GM23338 (cell line): Measurements from ENCODE around the gene AMOTL1.

ENCODE experiments used
- CREB1 ChIP-seq: fragments of 250-450 bp; sonication (Bioruptor Pico); IDR thresholded peaks from 2 replicates; pipeline ENCODE4 v1.5.0; 2020; ENCODE audit warnings: low read depth, mild to moderate bottlenecking, moderate library complexity
- EZH2 ChIP-seq: fragments of 200-600 bp; sonication (generic); IDR thresholded peaks from one replicate; pipeline ENCODE4 v1.8.0; 2017; ENCODE audit warnings: antibody characterized with exemption, mild to moderate bottlenecking, low read depth; ENCODE audit not compliant: unreplicated experiment
- EZH2phosphoT487 ChIP-seq: fragments of 200-600 bp; sonication (generic); IDR thresholded peaks from one replicate; pipeline ENCODE4 v1.8.1; 2018; ENCODE audit warnings: antibody characterized with exemption; ENCODE audit not compliant: unreplicated experiment
- JUNB ChIP-seq: IDR thresholded peaks from one replicate; pipeline ENCODE4 v1.6.1; 2016; ENCODE audit warnings: antibody characterized with exemption; ENCODE audit not compliant: unreplicated experiment
- NANOG ChIP-seq: IDR thresholded peaks from 2 replicates; pipeline ENCODE4 v1.6.1; 2016; ENCODE audit warnings: antibody characterized with exemption, borderline replicate concordance
- POLR2AphosphoS5 ChIP-seq: IDR thresholded peaks from 2 replicates; pipeline ENCODE4 v1.6.1; 2016; ENCODE audit warnings: antibody characterized with exemption, low read depth
- STAT1 ChIP-seq: IDR thresholded peaks from one replicate; pipeline ENCODE4 v1.6.1; 2016; ENCODE audit warnings: antibody characterized with exemption; ENCODE audit not compliant: unreplicated experiment
- ZNF114 ChIP-seq: fragments of 250-450 bp; sonication (Bioruptor Pico); IDR thresholded peaks from 2 replicates; pipeline ENCODE4 v1.5.0; 2020; ENCODE audit warnings: mild to moderate bottlenecking, moderate library complexity
- ZNF331 ChIP-seq: fragments of 250-450 bp; sonication (Bioruptor Pico); IDR thresholded peaks from 2 replicates; pipeline ENCODE4 v1.5.0; 2020; ENCODE audit warnings: low read depth, mild to moderate bottlenecking, moderate library complexity
- TF ChIP-seq, protein P1 (sequence below), 2 experiments: fragments of 200-600 bp in 1 of 2; sonication (generic) in 1 of 2; conservative IDR thresholded peaks; 2 replicates each; pipeline versions ENCODE4 v1.5.1 to v1.6.1; 2016 to 2017; ENCODE audit warnings: antibody characterized with exemption in 2 of 2, low read depth in 2 of 2, mild to moderate bottlenecking in 2 of 2, moderate library complexity in 1 of 2
- TF ChIP-seq, protein P2 (sequence below): IDR thresholded peaks from one replicate; pipeline ENCODE4 v1.6.1; 2018; ENCODE audit warnings: antibody characterized with exemption; ENCODE audit not compliant: unreplicated experiment
- TF ChIP-seq, protein P3 (sequence below): fragments of 250-450 bp; sonication (Bioruptor Pico); IDR thresholded peaks from 2 replicates; pipeline ENCODE4 v1.5.0; 2020; ENCODE audit warnings: mild to moderate bottlenecking, moderate library complexity
- TF ChIP-seq, protein P4 (sequence below): IDR thresholded peaks from 2 replicates; pipeline ENCODE4 v1.6.1; 2016; ENCODE audit warnings: antibody characterized with exemption

DNA sequence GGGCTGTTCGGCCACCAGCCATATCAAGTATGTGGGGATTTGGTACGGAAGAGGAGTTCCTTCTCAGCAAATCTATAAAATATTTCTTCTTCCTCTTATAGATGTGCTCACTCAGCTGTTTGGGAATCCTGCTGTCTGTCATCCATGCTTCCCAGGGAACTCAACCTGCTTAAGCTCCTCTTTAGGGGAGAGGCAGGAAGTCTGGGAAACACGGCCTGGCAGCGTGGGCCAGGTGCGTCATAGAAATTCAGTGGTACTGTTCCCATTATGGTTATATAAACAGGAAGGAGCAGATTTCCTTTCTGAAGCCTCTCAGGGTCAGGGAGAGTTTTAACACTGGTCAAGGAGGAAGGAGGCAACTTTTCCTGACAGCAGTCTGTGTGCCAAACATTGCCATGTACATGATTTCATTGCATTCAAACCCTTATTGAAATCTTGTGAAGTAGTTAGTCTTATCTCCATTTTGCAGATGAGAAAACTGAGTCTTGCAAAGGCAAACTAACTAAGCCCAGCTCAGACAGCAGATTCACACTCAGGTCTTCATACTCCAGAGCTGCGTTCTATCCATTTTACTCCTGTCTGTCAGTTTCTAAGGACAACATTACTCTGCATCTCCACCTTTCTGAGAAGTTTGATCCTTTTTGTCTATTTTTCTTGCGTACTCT lies 35.4 kb upstream of the AMOTL1 start:
- TF ChIP-seq, protein P1, sequence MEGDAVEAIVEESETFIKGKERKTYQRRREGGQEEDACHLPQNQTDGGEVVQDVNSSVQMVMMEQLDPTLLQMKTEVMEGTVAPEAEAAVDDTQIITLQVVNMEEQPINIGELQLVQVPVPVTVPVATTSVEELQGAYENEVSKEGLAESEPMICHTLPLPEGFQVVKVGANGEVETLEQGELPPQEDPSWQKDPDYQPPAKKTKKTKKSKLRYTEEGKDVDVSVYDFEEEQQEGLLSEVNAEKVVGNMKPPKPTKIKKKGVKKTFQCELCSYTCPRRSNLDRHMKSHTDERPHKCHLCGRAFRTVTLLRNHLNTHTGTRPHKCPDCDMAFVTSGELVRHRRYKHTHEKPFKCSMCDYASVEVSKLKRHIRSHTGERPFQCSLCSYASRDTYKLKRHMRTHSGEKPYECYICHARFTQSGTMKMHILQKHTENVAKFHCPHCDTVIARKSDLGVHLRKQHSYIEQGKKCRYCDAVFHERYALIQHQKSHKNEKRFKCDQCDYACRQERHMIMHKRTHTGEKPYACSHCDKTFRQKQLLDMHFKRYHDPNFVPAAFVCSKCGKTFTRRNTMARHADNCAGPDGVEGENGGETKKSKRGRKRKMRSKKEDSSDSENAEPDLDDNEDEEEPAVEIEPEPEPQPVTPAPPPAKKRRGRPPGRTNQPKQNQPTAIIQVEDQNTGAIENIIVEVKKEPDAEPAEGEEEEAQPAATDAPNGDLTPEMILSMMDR (conservative IDR thresholded peaks at IDR 0.05; ENCODE audit: low read depth in 2 of 2), result no peak
- TF ChIP-seq POLR2AphosphoS5, result no peak
- no peak for TF ChIP-seq JUNB
- TF ChIP-seq EZH2, result no peak
- TF ChIP-seq, protein P2, sequence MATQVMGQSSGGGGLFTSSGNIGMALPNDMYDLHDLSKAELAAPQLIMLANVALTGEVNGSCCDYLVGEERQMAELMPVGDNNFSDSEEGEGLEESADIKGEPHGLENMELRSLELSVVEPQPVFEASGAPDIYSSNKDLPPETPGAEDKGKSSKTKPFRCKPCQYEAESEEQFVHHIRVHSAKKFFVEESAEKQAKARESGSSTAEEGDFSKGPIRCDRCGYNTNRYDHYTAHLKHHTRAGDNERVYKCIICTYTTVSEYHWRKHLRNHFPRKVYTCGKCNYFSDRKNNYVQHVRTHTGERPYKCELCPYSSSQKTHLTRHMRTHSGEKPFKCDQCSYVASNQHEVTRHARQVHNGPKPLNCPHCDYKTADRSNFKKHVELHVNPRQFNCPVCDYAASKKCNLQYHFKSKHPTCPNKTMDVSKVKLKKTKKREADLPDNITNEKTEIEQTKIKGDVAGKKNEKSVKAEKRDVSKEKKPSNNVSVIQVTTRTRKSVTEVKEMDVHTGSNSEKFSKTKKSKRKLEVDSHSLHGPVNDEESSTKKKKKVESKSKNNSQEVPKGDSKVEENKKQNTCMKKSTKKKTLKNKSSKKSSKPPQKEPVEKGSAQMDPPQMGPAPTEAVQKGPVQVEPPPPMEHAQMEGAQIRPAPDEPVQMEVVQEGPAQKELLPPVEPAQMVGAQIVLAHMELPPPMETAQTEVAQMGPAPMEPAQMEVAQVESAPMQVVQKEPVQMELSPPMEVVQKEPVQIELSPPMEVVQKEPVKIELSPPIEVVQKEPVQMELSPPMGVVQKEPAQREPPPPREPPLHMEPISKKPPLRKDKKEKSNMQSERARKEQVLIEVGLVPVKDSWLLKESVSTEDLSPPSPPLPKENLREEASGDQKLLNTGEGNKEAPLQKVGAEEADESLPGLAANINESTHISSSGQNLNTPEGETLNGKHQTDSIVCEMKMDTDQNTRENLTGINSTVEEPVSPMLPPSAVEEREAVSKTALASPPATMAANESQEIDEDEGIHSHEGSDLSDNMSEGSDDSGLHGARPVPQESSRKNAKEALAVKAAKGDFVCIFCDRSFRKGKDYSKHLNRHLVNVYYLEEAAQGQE, result no peak
- no peak for TF ChIP-seq EZH2phosphoT487
- no peak for TF ChIP-seq NANOG
- TF ChIP-seq, protein P3, sequence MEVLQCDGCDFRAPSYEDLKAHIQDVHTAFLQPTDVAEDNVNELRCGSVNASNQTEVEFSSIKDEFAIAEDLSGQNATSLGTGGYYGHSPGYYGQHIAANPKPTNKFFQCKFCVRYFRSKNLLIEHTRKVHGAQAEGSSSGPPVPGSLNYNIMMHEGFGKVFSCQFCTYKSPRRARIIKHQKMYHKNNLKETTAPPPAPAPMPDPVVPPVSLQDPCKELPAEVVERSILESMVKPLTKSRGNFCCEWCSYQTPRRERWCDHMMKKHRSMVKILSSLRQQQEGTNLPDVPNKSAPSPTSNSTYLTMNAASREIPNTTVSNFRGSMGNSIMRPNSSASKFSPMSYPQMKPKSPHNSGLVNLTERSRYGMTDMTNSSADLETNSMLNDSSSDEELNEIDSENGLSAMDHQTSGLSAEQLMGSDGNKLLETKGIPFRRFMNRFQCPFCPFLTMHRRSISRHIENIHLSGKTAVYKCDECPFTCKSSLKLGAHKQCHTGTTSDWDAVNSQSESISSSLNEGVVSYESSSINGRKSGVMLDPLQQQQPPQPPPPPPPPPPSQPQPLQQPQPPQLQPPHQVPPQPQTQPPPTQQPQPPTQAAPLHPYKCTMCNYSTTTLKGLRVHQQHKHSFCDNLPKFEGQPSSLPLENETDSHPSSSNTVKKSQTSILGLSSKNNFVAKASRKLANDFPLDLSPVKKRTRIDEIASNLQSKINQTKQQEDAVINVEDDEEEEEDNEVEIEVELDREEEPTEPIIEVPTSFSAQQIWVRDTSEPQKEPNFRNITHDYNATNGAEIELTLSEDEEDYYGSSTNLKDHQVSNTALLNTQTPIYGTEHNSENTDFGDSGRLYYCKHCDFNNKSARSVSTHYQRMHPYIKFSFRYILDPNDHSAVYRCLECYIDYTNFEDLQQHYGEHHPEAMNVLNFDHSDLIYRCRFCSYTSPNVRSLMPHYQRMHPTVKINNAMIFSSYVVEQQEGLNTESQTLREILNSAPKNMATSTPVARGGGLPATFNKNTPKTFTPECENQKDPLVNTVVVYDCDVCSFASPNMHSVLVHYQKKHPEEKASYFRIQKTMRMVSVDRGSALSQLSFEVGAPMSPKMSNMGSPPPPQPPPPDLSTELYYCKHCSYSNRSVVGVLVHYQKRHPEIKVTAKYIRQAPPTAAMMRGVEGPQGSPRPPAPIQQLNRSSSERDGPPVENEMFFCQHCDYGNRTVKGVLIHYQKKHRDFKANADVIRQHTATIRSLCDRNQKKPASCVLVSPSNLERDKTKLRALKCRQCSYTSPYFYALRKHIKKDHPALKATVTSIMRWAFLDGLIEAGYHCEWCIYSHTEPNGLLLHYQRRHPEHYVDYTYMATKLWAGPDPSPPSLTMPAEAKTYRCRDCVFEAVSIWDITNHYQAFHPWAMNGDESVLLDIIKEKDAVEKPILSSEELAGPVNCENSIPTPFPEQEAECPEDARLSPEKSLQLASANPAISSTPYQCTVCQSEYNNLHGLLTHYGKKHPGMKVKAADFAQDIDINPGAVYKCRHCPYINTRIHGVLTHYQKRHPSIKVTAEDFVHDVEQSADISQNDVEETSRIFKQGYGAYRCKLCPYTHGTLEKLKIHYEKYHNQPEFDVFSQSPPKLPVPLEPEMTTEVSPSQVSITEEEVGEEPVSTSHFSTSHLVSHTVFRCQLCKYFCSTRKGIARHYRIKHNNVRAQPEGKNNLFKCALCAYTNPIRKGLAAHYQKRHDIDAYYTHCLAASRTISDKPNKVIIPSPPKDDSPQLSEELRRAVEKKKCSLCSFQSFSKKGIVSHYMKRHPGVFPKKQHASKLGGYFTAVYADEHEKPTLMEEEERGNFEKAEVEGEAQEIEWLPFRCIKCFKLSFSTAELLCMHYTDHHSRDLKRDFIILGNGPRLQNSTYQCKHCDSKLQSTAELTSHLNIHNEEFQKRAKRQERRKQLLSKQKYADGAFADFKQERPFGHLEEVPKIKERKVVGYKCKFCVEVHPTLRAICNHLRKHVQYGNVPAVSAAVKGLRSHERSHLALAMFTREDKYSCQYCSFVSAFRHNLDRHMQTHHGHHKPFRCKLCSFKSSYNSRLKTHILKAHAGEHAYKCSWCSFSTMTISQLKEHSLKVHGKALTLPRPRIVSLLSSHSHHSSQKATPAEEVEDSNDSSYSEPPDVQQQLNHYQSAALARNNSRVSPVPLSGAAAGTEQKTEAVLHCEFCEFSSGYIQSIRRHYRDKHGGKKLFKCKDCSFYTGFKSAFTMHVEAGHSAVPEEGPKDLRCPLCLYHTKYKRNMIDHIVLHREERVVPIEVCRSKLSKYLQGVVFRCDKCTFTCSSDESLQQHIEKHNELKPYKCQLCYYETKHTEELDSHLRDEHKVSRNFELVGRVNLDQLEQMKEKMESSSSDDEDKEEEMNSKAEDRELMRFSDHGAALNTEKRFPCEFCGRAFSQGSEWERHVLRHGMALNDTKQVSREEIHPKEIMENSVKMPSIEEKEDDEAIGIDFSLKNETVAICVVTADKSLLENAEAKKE (CRISPR knock-in tag), result no peak
- TF ChIP-seq, protein P4, sequence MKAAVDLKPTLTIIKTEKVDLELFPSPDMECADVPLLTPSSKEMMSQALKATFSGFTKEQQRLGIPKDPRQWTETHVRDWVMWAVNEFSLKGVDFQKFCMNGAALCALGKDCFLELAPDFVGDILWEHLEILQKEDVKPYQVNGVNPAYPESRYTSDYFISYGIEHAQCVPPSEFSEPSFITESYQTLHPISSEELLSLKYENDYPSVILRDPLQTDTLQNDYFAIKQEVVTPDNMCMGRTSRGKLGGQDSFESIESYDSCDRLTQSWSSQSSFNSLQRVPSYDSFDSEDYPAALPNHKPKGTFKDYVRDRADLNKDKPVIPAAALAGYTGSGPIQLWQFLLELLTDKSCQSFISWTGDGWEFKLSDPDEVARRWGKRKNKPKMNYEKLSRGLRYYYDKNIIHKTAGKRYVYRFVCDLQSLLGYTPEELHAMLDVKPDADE, result no peak
- no peak for TF ChIP-seq CREB1 (CRISPR knock-in tag)
- no peak for TF ChIP-seq ZNF331 (CRISPR knock-in tag)
- TF ChIP-seq ZNF114 (CRISPR knock-in tag), result no peak
- TF ChIP-seq STAT1, result no peak
